A549 (cell line): ENCODE data around the gene ITPR3. TPM values are rescaled to one million over a fixed set of nuclear protein-coding genes. Genes with fewer than 3 reads are reported as not detected.

Experiments
- ATAC-seq, 2 experiments: fragments of 200-7000 bp in 1 of 2; fragments of >200 bp in 1 of 2; cut with Nextera tagmentation in 1 of 2; cut with Tn5 transposase in 1 of 2; 3 replicates each; pipeline versions ENCODE4 v1.8.0 to v1.9.1; 2018 to 2020; ENCODE audit warnings: mild to moderate bottlenecking in 1 of 2, moderate library complexity in 1 of 2
- CTCF ChIA-PET: fragments of 300-600 bp; sonication (Branson Sonifier 250); formaldehyde crosslinking; extraction: SDS; loops from one replicate; lab custom pipeline; 2021; ENCODE audit warnings: antibody characterized with exemption, inconsistent platforms; lab: Yijun Ruan, JAX
- POLR2A ChIA-PET: fragments of 350-600 bp; formaldehyde crosslinking; extraction: SDS; loops from one replicate; lab custom pipeline; 2021; ENCODE audit warnings: antibody characterized with exemption, inconsistent platforms; lab: Yijun Ruan, JAX
- DNase-seq, 2 experiments: peaks; one replicate each; pipeline versions ENCODE4 v3.0.0 to v3.0.0-alpha.2; 2011 to 2016; ENCODE audit warnings: low read depth in 1 of 2, low spot score in 1 of 2
- FAIRE-seq: peaks from 2 replicates; lab custom pipeline; 2011; peaks lifted over from hg19 to GRCh38; lab: Jason Lieb, UNC
- H3K27ac ChIP-seq, 2 experiments: fragments of >200 bp; sonication (Bioruptor Twin); formaldehyde crosslinking; 3 replicates each; pipeline ENCODE4 v1.5.1; 2016 to 2017
- H3K4me1 ChIP-seq: fragments of >200 bp; sonication (Bioruptor Twin); formaldehyde crosslinking; 3 replicates; pipeline ENCODE4 v1.6.1; 2016
- H3K4me2 ChIP-seq: fragments of >200 bp; sonication (Bioruptor Twin); formaldehyde crosslinking; 3 replicates; pipeline ENCODE4 v1.6.1; 2016
- H3K4me3 ChIP-seq: fragments of >200 bp; sonication (Bioruptor Twin); formaldehyde crosslinking; 3 replicates; pipeline ENCODE4 v1.5.1; 2016
- H3K9me3 ChIP-seq: fragments of >200 bp; sonication (Bioruptor Twin); formaldehyde crosslinking; 3 replicates; pipeline ENCODE4 v1.6.1; 2016
- CBX2 ChIP-seq: fragments of 200-600 bp; sonication (generic); IDR thresholded peaks from 2 replicates; pipeline ENCODE4 v1.6.1; 2016; ENCODE audit warnings: low read depth, mild to moderate bottlenecking, borderline replicate concordance
- CHD2 ChIP-seq: fragments of 150-350 bp; IDR thresholded peaks from 2 replicates; pipeline ENCODE4 v1.6.1; 2014; ENCODE audit warnings: low read length; ENCODE audit not compliant: partially characterized antibody
- CTCF ChIP-seq: fragments of >200 bp; sonication (Bioruptor Twin); formaldehyde crosslinking; IDR thresholded peaks from 3 replicates; pipeline ENCODE4 v1.5.1; 2016
- FOXS1 ChIP-seq: fragments of 250-450 bp; sonication (Bioruptor Pico); IDR thresholded peaks from 2 replicates; pipeline ENCODE4 v1.5.0; 2020; ENCODE audit warnings: mild to moderate bottlenecking, moderate library complexity
- HDAC2 ChIP-seq: fragments of 200-600 bp; sonication (generic); IDR thresholded peaks from 2 replicates; pipeline ENCODE4 v1.6.1; 2016
- HES2 ChIP-seq: fragments of >200 bp; sonication (Bioruptor Twin); formaldehyde crosslinking; IDR thresholded peaks from 2 replicates; pipeline ENCODE4 v1.6.1; 2016
- HMGXB4 ChIP-seq: fragments of 250-450 bp; sonication (Bioruptor Pico); IDR thresholded peaks from 2 replicates; pipeline ENCODE4 v1.5.0; 2021; ENCODE audit warnings: mild to moderate bottlenecking, moderate library complexity, borderline replicate concordance
- HOXA7 ChIP-seq: fragments of 250-450 bp; sonication (Bioruptor Pico); IDR thresholded peaks from 2 replicates; pipeline ENCODE4 v1.5.0; 2020; ENCODE audit warnings: mild to moderate bottlenecking, moderate library complexity
- NR3C1 ChIP-seq: fragments of >200 bp; sonication (Bioruptor Twin); formaldehyde crosslinking; IDR thresholded peaks from 3 replicates; pipeline ENCODE4 v1.6.1; 2017
- RFX5 ChIP-seq: fragments of 450-650 bp; IDR thresholded peaks from 2 replicates; pipeline ENCODE4 v1.7.1; 2014; ENCODE audit warnings: antibody characterized with exemption, mild to moderate bottlenecking, moderate library complexity
- USF2 ChIP-seq: fragments of 450-650 bp; IDR thresholded peaks from 2 replicates; pipeline ENCODE4 v1.6.1; 2014; ENCODE audit warnings: antibody characterized with exemption
- WGBS: methylation state at CpG from one replicate; pipeline ENCODE4 v1.1.6; 2017; ENCODE audit errors: missing lambda C conversion rate; 5-methylcytosine and 5-hydroxymethylcytosine counted together
- polyA plus RNA-seq, 4 experiments: library from polyadenylated mRNA; depleted of rRNA in 3 of 4; stranded (reverse); fragments of >200 nt; fragmentation: RNase III in 1 of 4; extraction: RNeasy Plus Mini Kit Qiagen cat#74134 plus additional on column Dnase treatment in 1 of 4; gene quantifications; 2 replicates in 3 of 4; 3 replicates in 1 of 4; pipeline ENCODE4 v1.2.3, GENCODE V29; 2011 to 2017

ITPR3 gene
- polyA plus RNA-seq, 2 of the 4 experiments (the other 2 are of a cell fraction): 17.6 to 20.8 TPM

GRCh38 chr6:33708516-33709204, 87.5 kb downstream of the ITPR3 start:
- POLR2A ChIA-PET: no interaction called here
- no peak for FAIRE-seq
- ATAC-seq: no peak
- WGBS: 94% methylated on average over 10 of the region's 10 CpGs
- Histone ChIP-seq H3K4me2 (no peak overlapping the region), H3K27ac (no peak overlapping the region), H3K4me1 (peaks cover 10% of the 10 kb centered on the region; the same call in 2 of the 3 replicates), H3K4me3 (no peak overlapping the region)
- DNase-seq: no peak
- TF ChIP-seq CHD2: no peak
- TF ChIP-seq NR3C1: no peak
- TF ChIP-seq HES2: no peak
- no peak for TF ChIP-seq FOXS1 (CRISPR knock-in tag)
- no peak for TF ChIP-seq HMGXB4 (CRISPR knock-in tag)
- no peak for TF ChIP-seq CTCF
- TF ChIP-seq, all 56 proteins: peak for 0
- CTCF ChIA-PET: interaction anchor here (1.0 to 12.6 kb wide), 6 partner anchors 8 to 446 kb away, joined by 3 to 177 read pairs (median 6); no protein-coding TSS in a partner anchor
- H3K9me3 ChIP-seq: no peaks in the 10 kb centered on the region

GRCh38 chr6:33709605-33710295, 88.6 kb downstream of the ITPR3 start:
- WGBS: 98% methylated on average over 10 of the region's 10 CpGs
- TF ChIP-seq RFX5 (no peak), HDAC2 (no peak), USF2 (no peak), CBX2 (no peak), NR3C1 (no peak), CTCF (no peak), HOXA7 (CRISPR knock-in tag) (no peak)
- peak overlapping the region; percentile 97 for H3K4me2 ChIP-seq
- DNase-seq (no peak), FAIRE-seq (no peak), ATAC-seq (no peak)
- H3K4me1 ChIP-seq: peaks cover 10% of the 10 kb centered on the region; the same call in 2 of the 3 replicates
- no peak overlapping the region for H3K4me3 ChIP-seq
- no peak overlapping the region for H3K27ac ChIP-seq
- ChIA-PET POLR2A (no interaction called here), CTCF (interaction anchor here (0.9 to 12.6 kb wide), 6 partner anchors 9 to 445 kb away, joined by 3 to 177 read pairs (median 8); no protein-coding TSS in a partner anchor)
- no peaks in the 10 kb centered on the region for H3K9me3 ChIP-seq
